ENCODE measurements around the gene SLC37A2. TPM values are rescaled to one million over a fixed set of nuclear protein-coding genes. Genes with fewer than 3 reads are reported as not detected.

SLC37A2 gene
- total RNA-seq, 5 donors from 2014 or later (not counting 1 experiment from before 2014, with no cell fraction given), result 0.14 to 1.5 (median 1.1) TPM

DNA sequence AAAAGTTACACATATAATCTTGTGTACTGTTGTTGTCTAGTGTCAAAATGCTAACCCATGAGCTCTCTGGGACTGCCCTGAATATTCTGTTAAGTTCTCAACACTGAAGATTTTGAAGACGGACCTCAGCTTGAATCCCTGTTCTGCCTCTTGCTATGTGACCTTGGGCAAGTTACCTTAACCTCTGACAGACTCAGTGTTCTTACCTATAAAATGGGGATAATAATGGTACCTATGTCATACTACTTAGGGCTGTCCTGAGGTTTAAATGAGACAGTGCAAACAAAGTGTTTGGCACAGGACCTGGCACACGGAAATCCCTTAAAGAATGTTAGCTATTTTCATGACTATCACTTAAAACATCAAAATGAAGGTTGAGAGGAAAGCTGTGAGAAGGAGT, 37.0 kb downstream of the SLC37A2 start:
- POLR2A ChIA-PET, result no interaction called here
- Mint-ChIP-seq H3K27ac (no peak overlapping the region), H3K36me3 (peaks cover 66% of the 10 kb centered on the region)

DNA sequence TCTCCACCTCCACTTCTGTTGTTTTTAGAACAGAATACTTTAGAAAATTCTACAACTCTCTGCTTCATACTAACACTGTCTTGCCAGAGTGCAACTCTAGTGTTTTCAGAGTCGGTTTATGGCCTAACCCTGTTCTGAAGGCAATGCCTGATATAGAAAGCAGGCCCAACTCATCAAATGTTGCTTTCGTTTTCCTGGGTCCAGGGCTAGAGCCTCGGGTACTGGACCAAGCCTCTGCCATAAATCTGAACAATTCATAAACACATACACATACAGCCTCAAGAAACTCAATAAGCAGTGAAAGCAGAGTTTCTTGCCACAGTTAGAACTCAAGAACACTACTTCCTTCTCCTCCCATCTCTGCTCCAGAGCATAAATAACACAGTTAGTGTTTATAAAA, 38.5 kb downstream of the SLC37A2 start:
- DNase-seq, result no peak
- H3K36me3 Mint-ChIP-seq, result peaks cover 55% of the 10 kb centered on the region
- H3K27ac Mint-ChIP-seq, result no peak overlapping the region
- H3K9me3 Mint-ChIP-seq, result no peaks in the 10 kb centered on the region
- H3K4me3 Mint-ChIP-seq, result no peak overlapping the region
- no peaks in the 10 kb centered on the region for H3K9me3 ChIP-seq
- peaks cover 0 to 36% of the 10 kb centered on the region in 2 donors for H3K36me3 ChIP-seq (ENCODE audit: control insufficient read depth in 2 of 2, extremely low read depth in 1 of 2, insufficient read depth in 1 of 2, low read length in 1 of 2)
- 94% methylated on average over 2 of the region's 3 CpGs for WGBS (ENCODE audit: insufficient coverage)
- H3K27ac ChIP-seq (ENCODE audit: low read length), result no peak overlapping the region
- H3K27me3 Mint-ChIP-seq, result no peaks in the 10 kb centered on the region
- H3K4me1 Mint-ChIP-seq, result peaks cover 0 to 12% (median 7%) of the 10 kb centered on the region in 3 donors
- no peak for ATAC-seq (replicated peaks in 1 of 4)
- no peaks in the 10 kb centered on the region for H3K4me1 ChIP-seq (ENCODE audit: control insufficient read depth in 1 of 2, extremely low read depth in 1 of 2, insufficient read depth in 2 of 2, low read length in 2 of 2)
- no peak overlapping the region for H3K4me3 ChIP-seq (ENCODE audit: control insufficient read depth in 1 of 2, extremely low read depth in 1 of 2, low read length in 1 of 2)
- ChIA-PET CTCF (no interaction called here), POLR2A (no interaction called here)
- no peaks in the 10 kb centered on the region for H3K27me3 ChIP-seq (replicated peaks in 1 of 2; ENCODE audit: control insufficient read depth in 2 of 2, extremely low read depth in 1 of 2, insufficient read depth in 2 of 2, low read length in 1 of 2)

More for the DNA sequence above, 37.0 kb downstream of the SLC37A2 start:
- Histone ChIP-seq H3K27me3 (replicated peaks in 1 of 2; ENCODE audit: control insufficient read depth in 2 of 2, extremely low read depth in 1 of 2, insufficient read depth in 2 of 2, low read length in 1 of 2) (no peaks in the 10 kb centered on the region), H3K4me3 (ENCODE audit: control insufficient read depth in 1 of 2, extremely low read depth in 1 of 2, low read length in 1 of 2) (no peak overlapping the region), H3K9me3 (no peaks in the 10 kb centered on the region), H3K27ac (ENCODE audit: low read length) (no peak overlapping the region), H3K4me1 (ENCODE audit: control insufficient read depth in 1 of 2, extremely low read depth in 1 of 2, insufficient read depth in 2 of 2, low read length in 2 of 2) (no peaks in the 10 kb centered on the region), H3K36me3 (ENCODE audit: control insufficient read depth in 2 of 2, extremely low read depth in 1 of 2, insufficient read depth in 1 of 2, low read length in 1 of 2) (peaks cover 0 to 42% of the 10 kb centered on the region in 2 donors)
- H3K4me1 Mint-ChIP-seq, result peaks cover 0 to under 1% (median under 1%) of the 10 kb centered on the region in 3 donors
- H3K9me3 Mint-ChIP-seq, result no peaks in the 10 kb centered on the region
- ATAC-seq (replicated peaks in 1 of 4) (no peak), DNase-seq (no peak)
- H3K4me3 Mint-ChIP-seq, result no peak overlapping the region
- WGBS (ENCODE audit: insufficient coverage), result no CpG with 5 or more reads among the region's 2 CpGs
- H3K27me3 Mint-ChIP-seq, result no peaks in the 10 kb centered on the region
- CTCF ChIA-PET, result no interaction called here

DNA sequence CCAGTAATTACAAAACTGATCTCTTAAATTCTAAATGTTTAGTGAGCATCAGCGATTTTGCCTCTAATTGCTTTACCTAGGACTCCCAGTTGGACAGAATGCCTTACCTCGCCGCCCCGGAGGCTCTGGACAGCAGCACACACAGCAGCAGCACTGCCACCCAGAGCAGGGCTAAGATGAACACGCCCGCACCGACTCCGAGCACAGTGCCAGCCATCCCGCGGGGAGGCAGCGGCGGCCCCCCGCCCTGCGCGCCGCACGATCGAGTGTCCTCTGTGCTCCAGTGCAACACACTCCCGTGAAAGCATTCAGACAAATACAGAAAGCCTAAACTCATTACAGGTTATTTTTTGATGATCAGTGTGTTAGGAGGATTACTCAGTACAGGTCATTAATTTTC, 38.9 kb downstream of the SLC37A2 start:
- 95% methylated on average over 17 of the region's 19 CpGs for WGBS (ENCODE audit: insufficient coverage)
- no peaks in the 10 kb centered on the region for H3K27me3 ChIP-seq (replicated peaks in 1 of 2; ENCODE audit: control insufficient read depth in 2 of 2, extremely low read depth in 1 of 2, insufficient read depth in 2 of 2, low read length in 1 of 2)
- H3K4me1 ChIP-seq (ENCODE audit: control insufficient read depth in 1 of 2, extremely low read depth in 1 of 2, insufficient read depth in 2 of 2, low read length in 2 of 2), result no peaks in the 10 kb centered on the region
- no peaks in the 10 kb centered on the region for H3K9me3 Mint-ChIP-seq
- H3K27ac Mint-ChIP-seq, result no peak overlapping the region
- ChIA-PET CTCF (no interaction called here), POLR2A (no interaction called here)
- H3K9me3 ChIP-seq, result no peaks in the 10 kb centered on the region
- no peak for DNase-seq
- no peak for ATAC-seq (replicated peaks in 1 of 4)
- H3K4me3 Mint-ChIP-seq, result no peak overlapping the region
- H3K4me1 Mint-ChIP-seq, result peaks cover 0 to 16% (median 7%) of the 10 kb centered on the region in 3 donors
- peaks cover 52% of the 10 kb centered on the region for H3K36me3 Mint-ChIP-seq
- H3K4me3 ChIP-seq (ENCODE audit: control insufficient read depth in 1 of 2, extremely low read depth in 1 of 2, low read length in 1 of 2), result no peak overlapping the region
- peaks cover 0 to 33% of the 10 kb centered on the region in 2 donors for H3K36me3 ChIP-seq (ENCODE audit: control insufficient read depth in 2 of 2, extremely low read depth in 1 of 2, insufficient read depth in 1 of 2, low read length in 1 of 2)
- H3K27me3 Mint-ChIP-seq, result no peaks in the 10 kb centered on the region
- no peak overlapping the region for H3K27ac ChIP-seq (ENCODE audit: low read length)

DNA sequence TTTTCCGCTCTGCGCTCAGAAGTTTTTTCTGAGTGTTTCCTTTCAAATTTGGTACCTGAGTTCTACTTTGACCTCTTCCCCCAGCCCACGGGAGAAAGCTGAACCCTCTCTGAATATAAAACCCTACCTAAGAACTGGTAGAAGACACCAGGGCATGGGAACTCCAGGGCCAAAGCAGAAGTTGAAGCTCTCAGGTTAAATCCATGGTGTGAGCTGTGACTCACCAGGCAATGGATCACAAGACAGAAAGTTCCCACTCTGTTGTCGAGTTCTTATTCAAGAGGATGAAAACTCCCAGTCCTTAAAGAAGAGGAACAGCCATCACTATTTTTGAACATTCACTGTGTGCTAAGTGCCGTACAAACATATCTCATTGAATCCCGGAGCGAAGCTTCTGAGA, 39.4 kb downstream of the SLC37A2 start:
- ChIA-PET CTCF (interaction anchor here in 1 of 2 donors (0.7 kb wide), 1 partner anchor 11 kb away, joined by 3 read pairs; no protein-coding TSS in a partner anchor), POLR2A (no interaction called here)
- Histone ChIP-seq H3K36me3 (ENCODE audit: control insufficient read depth in 2 of 2, extremely low read depth in 1 of 2, insufficient read depth in 1 of 2, low read length in 1 of 2) (peaks cover 0 to 29% of the 10 kb centered on the region in 2 donors), H3K4me1 (ENCODE audit: control insufficient read depth in 1 of 2, extremely low read depth in 1 of 2, insufficient read depth in 2 of 2, low read length in 2 of 2) (no peaks in the 10 kb centered on the region), H3K9me3 (no peaks in the 10 kb centered on the region), H3K27me3 (replicated peaks in 1 of 2; ENCODE audit: control insufficient read depth in 2 of 2, extremely low read depth in 1 of 2, insufficient read depth in 2 of 2, low read length in 1 of 2) (no peaks in the 10 kb centered on the region), H3K27ac (ENCODE audit: low read length) (no peak overlapping the region), H3K4me3 (ENCODE audit: control insufficient read depth in 1 of 2, extremely low read depth in 1 of 2, low read length in 1 of 2) (no peak overlapping the region)
- Mint-ChIP-seq H3K27ac (no peak overlapping the region), H3K4me3 (no peak overlapping the region), H3K9me3 (no peaks in the 10 kb centered on the region), H3K4me1 (peaks cover 0 to 18% (median 7%) of the 10 kb centered on the region in 3 donors), H3K27me3 (no peaks in the 10 kb centered on the region), H3K36me3 (peaks cover 50% of the 10 kb centered on the region)
- WGBS (ENCODE audit: insufficient coverage), result 93% methylated on average over 3 of the region's 7 CpGs
- no peak for DNase-seq
- ATAC-seq (replicated peaks in 1 of 4), result no peak

DNA sequence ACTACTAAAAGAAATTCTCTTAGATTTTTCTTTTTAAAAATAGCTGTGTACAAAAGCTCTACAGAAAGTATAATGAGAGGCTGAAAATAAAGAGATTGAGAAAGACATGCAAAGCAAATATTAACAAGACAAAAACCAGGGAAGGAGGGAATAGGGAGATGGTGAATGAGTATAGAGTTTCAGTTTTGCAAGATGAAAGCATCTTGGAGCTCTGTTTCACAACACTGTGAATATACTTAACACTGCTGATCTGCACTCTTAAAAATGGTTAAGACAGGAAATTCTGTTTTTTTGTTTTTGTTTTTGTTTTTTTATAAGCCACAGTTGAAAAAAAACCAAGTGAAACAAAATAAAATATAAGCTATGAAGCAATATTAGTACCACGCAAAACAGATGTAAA, 42.8 kb downstream of the SLC37A2 start:
- DNase-seq (no peak), ATAC-seq (replicated peaks in 1 of 4) (no peak)
- no peak overlapping the region for H3K27ac Mint-ChIP-seq
- no peaks in the 10 kb centered on the region for H3K27me3 Mint-ChIP-seq
- no CpG with 5 or more reads among the region's 1 CpG for WGBS (ENCODE audit: insufficient coverage)
- Histone ChIP-seq H3K36me3 (ENCODE audit: control insufficient read depth in 2 of 2, extremely low read depth in 1 of 2, insufficient read depth in 1 of 2, low read length in 1 of 2) (peaks cover 0 to 9% of the 10 kb centered on the region in 2 donors), H3K4me1 (ENCODE audit: control insufficient read depth in 1 of 2, extremely low read depth in 1 of 2, insufficient read depth in 2 of 2, low read length in 2 of 2) (peaks cover 5 to 6% of the 10 kb centered on the region in 2 experiments), H3K4me3 (ENCODE audit: control insufficient read depth in 1 of 2, extremely low read depth in 1 of 2, low read length in 1 of 2) (no peak overlapping the region), H3K27me3 (replicated peaks in 1 of 2; ENCODE audit: control insufficient read depth in 2 of 2, extremely low read depth in 1 of 2, insufficient read depth in 2 of 2, low read length in 1 of 2) (no peaks in the 10 kb centered on the region), H3K27ac (ENCODE audit: low read length) (no peak overlapping the region), H3K9me3 (no peaks in the 10 kb centered on the region)
- H3K9me3 Mint-ChIP-seq, result no peaks in the 10 kb centered on the region
- peaks cover 24% of the 10 kb centered on the region for H3K36me3 Mint-ChIP-seq
- ChIA-PET POLR2A (interaction anchor here in 1 of 2 donors (0.6 kb wide), 1 partner anchor 309 kb away, joined by 3 read pairs; no protein-coding TSS in a partner anchor), CTCF (interaction anchor here in 1 of 2 donors (1.1 kb wide), 1 partner anchor 18 kb away, joined by 4 read pairs; no protein-coding TSS in a partner anchor)
- no peak overlapping the region for H3K4me3 Mint-ChIP-seq
- peaks cover 9 to 26% (median 20%) of the 10 kb centered on the region in 3 donors for H3K4me1 Mint-ChIP-seq

DNA sequence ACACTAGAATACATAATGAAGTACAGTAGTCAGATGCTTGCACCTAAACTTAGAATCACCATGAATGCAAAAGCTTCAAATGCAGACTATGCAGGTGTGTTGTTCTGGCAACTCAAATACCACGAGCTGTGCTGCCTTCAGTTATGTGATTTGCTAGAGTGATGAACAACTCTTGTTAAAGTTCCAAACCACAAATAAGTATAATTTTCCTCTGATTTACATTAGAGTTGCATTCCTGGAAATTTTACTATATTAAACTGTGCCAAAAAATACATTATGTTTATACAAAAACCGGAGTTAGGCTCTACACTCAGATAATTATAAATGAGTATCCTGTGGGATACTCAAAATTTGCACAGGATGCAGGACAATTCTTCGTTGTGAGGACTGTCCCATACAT, 45.4 kb downstream of the SLC37A2 start:
- 79% methylated on average over 2 of the region's 3 CpGs for WGBS (ENCODE audit: insufficient coverage)
- Mint-ChIP-seq H3K36me3 (peaks cover 10% of the 10 kb centered on the region), H3K4me1 (peaks cover 19 to 41% (median 33%) of the 10 kb centered on the region in 3 donors), H3K9me3 (peaks cover 0 to 7% (median 0%) of the 10 kb centered on the region in 3 donors), H3K27ac (no peak overlapping the region), H3K4me3 (no peak overlapping the region), H3K27me3 (no peaks in the 10 kb centered on the region)
- Histone ChIP-seq H3K27me3 (replicated peaks in 1 of 2; ENCODE audit: control insufficient read depth in 2 of 2, extremely low read depth in 1 of 2, insufficient read depth in 2 of 2, low read length in 1 of 2) (no peaks in the 10 kb centered on the region), H3K36me3 (ENCODE audit: control insufficient read depth in 2 of 2, extremely low read depth in 1 of 2, insufficient read depth in 1 of 2, low read length in 1 of 2) (no peaks in the 10 kb centered on the region), H3K9me3 (no peaks in the 10 kb centered on the region), H3K4me3 (ENCODE audit: control insufficient read depth in 1 of 2, extremely low read depth in 1 of 2, low read length in 1 of 2) (no peak overlapping the region), H3K27ac (ENCODE audit: low read length) (no peak overlapping the region), H3K4me1 (ENCODE audit: control insufficient read depth in 1 of 2, extremely low read depth in 1 of 2, insufficient read depth in 2 of 2, low read length in 2 of 2) (peaks cover 6 to 14% of the 10 kb centered on the region in 2 experiments)
- no peak for DNase-seq
- ChIA-PET POLR2A (no interaction called here), CTCF (no interaction called here)
- no peak for ATAC-seq (replicated peaks in 1 of 4)

Measured in T-cell (primary cell).